Fibroblast of lung (primary cell): ENCODE data around the gene CNOT3. TPM values are rescaled to one million over a fixed set of nuclear protein-coding genes. Genes with fewer than 3 reads are reported as not detected.
"Not testable (repeated sequence)": the region's sequence is repeated elsewhere in the genome, so short reads cannot be mapped to it uniquely, and the experiment has no call there.

Experiments
- DNase-seq, 2 donors: peaks; one replicate each; pipeline versions ENCODE4 v3.0.0 to v3.0.0-alpha.2; 2010; ENCODE audit warnings: low read depth in 2 of 2
- H2AFZ ChIP-seq: 2 replicates; pipeline ENCODE4 v1.5.1; 2012; ENCODE audit warnings: low read length, control low read depth, inconsistent platforms
- H3K27ac ChIP-seq: 2 replicates; pipeline ENCODE4 v1.5.1; 2011; ENCODE audit warnings: low read length, control low read depth; ENCODE audit not compliant: insufficient read depth
- H3K27me3 ChIP-seq: 2 replicates; pipeline ENCODE4 v1.5.1; 2011; ENCODE audit warnings: mild to moderate bottlenecking, low read length; ENCODE audit not compliant: control insufficient read depth, insufficient read depth
- H3K36me3 ChIP-seq: 2 replicates; pipeline ENCODE4 v1.5.1; 2011; ENCODE audit warnings: low read length; ENCODE audit not compliant: control insufficient read depth, insufficient read depth
- H3K4me1 ChIP-seq: 2 replicates; pipeline ENCODE4 v1.5.1; 2011; ENCODE audit warnings: low read length; ENCODE audit not compliant: control insufficient read depth, insufficient read depth; ENCODE audit errors: extremely low read depth
- H3K4me2 ChIP-seq: 2 replicates; pipeline ENCODE4 v1.5.1; 2011; ENCODE audit warnings: low read length, control low read depth; ENCODE audit not compliant: insufficient read depth; ENCODE audit errors: extremely low read depth
- H3K4me3 ChIP-seq, 4 experiments: fragments of 200-600 bp in 1 of 4; sonication (generic) in 1 of 4; replicated peaks in 1 of 4; 2 replicates each; pipeline ENCODE4 v1.5.1; 2011 to 2016; ENCODE audit warnings: low read length in 4 of 4, low read depth in 3 of 4, mild to moderate bottlenecking in 3 of 4, control low read depth in 2 of 4, inconsistent platforms in 1 of 4, mixed read lengths in 1 of 4; ENCODE audit not compliant: insufficient read depth in 1 of 4; ENCODE audit errors: control extremely low read depth in 1 of 4
- H3K79me2 ChIP-seq: 2 replicates; pipeline ENCODE4 v1.5.1; 2012; ENCODE audit warnings: mild to moderate bottlenecking, low read length, inconsistent platforms; ENCODE audit not compliant: control insufficient read depth, insufficient read depth
- H3K9ac ChIP-seq: 2 replicates; pipeline ENCODE4 v1.5.1; 2011; ENCODE audit warnings: mild to moderate bottlenecking, low read length, control low read depth; ENCODE audit not compliant: insufficient read depth
- H3K9me3 ChIP-seq: 2 replicates; pipeline ENCODE4 v1.5.1; 2012; ENCODE audit warnings: low read depth, low read length; ENCODE audit not compliant: control insufficient read depth, insufficient read depth
- H4K20me1 ChIP-seq: 2 replicates; pipeline ENCODE4 v1.5.1; 2011; ENCODE audit warnings: low read length; ENCODE audit not compliant: control insufficient read depth, insufficient read depth; ENCODE audit errors: extremely low read depth
- CTCF ChIP-seq, 2 donors: IDR thresholded peaks in 1 of 2; conservative IDR thresholded peaks in 1 of 2; 1 replicate in 1 of 2; 2 replicates in 1 of 2; pipeline ENCODE4 v1.5.1; 2011 to 2012; ENCODE audit warnings: low read length in 2 of 2, control low read depth in 1 of 2, inconsistent platforms in 1 of 2, low read depth in 1 of 2, mild to moderate bottlenecking in 1 of 2
- EZH2 ChIP-seq: IDR thresholded peaks from 2 replicates; pipeline ENCODE4 v1.5.1; 2012; ENCODE audit warnings: low read length, control low read depth, mild to moderate bottlenecking; ENCODE audit errors: missing control alignments
- polyA plus RNA-seq, 2 donors: library from polyadenylated mRNA; depleted of rRNA in 1 of 2; stranded (reverse) in 1 of 2; unstranded in 1 of 2; fragments of >200 nt; gene quantifications; 2 replicates each; pipeline ENCODE4 v1.2.1, GENCODE V29; 2011 to 2012; ENCODE audit warnings: missing spikeins in 1 of 2
- total RNA-seq: library from RNA; depleted of rRNA; stranded (reverse); fragments of >200 nt; gene quantifications from 2 replicates; pipeline ENCODE4 v1.2.1, GENCODE V29; 2014

CNOT3 gene
- total and polyA plus RNA-seq, 2 donors (not counting 1 experiment from before 2014, with no cell fraction given): 10.4 to 10.7 TPM

GRCh38 chr19:54095859-54096616 lies 41.5 kb upstream of the CNOT3 start:
- not testable (repeated sequence) for H3K27me3 ChIP-seq, H3K9ac ChIP-seq, H3K79me2 ChIP-seq, H3K36me3 ChIP-seq, H3K9me3 ChIP-seq, H4K20me1 ChIP-seq, H3K4me1 ChIP-seq, H3K27ac ChIP-seq
- peak overlapping the region; percentile 57 for H2AFZ ChIP-seq
- peak overlapping the region; percentile 68 for H3K4me2 ChIP-seq
- DNase-seq: peak; percentile 43 to 65
- peak overlapping the region in 2 of 4 experiments; percentile 17 to 51 for H3K4me3 ChIP-seq

- TF ChIP-seq EZH2: no peak
- peak; percentile 34 to 45 for TF ChIP-seq CTCF (conservative IDR thresholded peaks at IDR 0.05 in 1 of 2, IDR thresholded peaks at IDR 0.05 in 1 of 2; ENCODE audit: low read depth in 1 of 2, low read length in 2 of 2)
Observed at GRCh38 chr19:54096617-54097106, 40.9 kb upstream of the CNOT3 start.

GRCh38 chr19:54099190-54099902 lies 38.2 kb upstream of the CNOT3 start:
- Histone ChIP-seq H3K27me3 (no peaks in the 10 kb centered on the region), H3K79me2 (peaks cover 10% of the 10 kb centered on the region), H3K4me1 (peaks cover 2% of the 10 kb centered on the region), H3K4me2 (no peak overlapping the region), H3K9me3 (no peaks in the 10 kb centered on the region), H2AFZ (no peak overlapping the region), H4K20me1 (no peaks in the 10 kb centered on the region), H3K4me3 (no peak overlapping the region), H3K36me3 (no peaks in the 10 kb centered on the region), H3K27ac (no peak overlapping the region), H3K9ac (no peak overlapping the region)
- DNase-seq: no peak
- TF ChIP-seq CTCF (conservative IDR thresholded peaks at IDR 0.05 in 1 of 2, IDR thresholded peaks at IDR 0.05 in 1 of 2; ENCODE audit: low read depth in 1 of 2, low read length in 2 of 2) (no peak), EZH2 (no peak)

More at GRCh38 chr19:54096617-54097106, 40.9 kb upstream of the CNOT3 start:
- Histone ChIP-seq H3K9ac (no peak overlapping the region), H3K9me3 (no peaks in the 10 kb centered on the region), H3K4me2 (peak overlapping the region; percentile 54), H3K27me3 (no peaks in the 10 kb centered on the region), H3K4me1 (peaks cover 2% of the 10 kb centered on the region), H3K27ac (no peak overlapping the region), H4K20me1 (no peaks in the 10 kb centered on the region), H3K79me2 (no peaks in the 10 kb centered on the region), H3K36me3 (no peaks in the 10 kb centered on the region), H2AFZ (peak overlapping the region; percentile 50), H3K4me3 (peak overlapping the region in 2 of 4 experiments; percentile 9 to 51)
- peak; percentile 41 to 45 for DNase-seq

DNA sequence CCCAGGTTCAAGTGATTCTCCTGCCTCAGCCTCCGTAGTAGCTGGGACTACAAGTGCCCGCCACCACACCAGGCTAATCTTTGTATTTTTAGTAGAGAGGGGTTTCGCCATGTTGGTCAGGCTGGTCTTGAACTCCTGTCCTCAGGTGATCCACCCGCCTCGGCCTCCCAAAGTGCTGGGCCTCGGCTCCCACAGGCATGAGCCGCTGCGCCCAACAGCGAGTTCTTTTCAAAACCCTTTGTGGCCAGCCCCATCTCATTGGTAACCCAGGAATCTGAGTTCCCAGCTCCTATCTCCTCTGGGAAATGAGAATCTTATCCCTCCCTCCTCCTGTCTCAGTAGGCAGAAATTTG lies 37.7 kb upstream of the CNOT3 start:
- H3K79me2 ChIP-seq: peaks cover 11% of the 10 kb centered on the region

More for the DNA sequence above, 37.7 kb upstream of the CNOT3 start:
- H3K9ac ChIP-seq, H3K27ac ChIP-seq, H3K27me3 ChIP-seq, H3K4me1 ChIP-seq, H2AFZ ChIP-seq, H4K20me1 ChIP-seq, H3K9me3 ChIP-seq, H3K4me3 ChIP-seq, DNase-seq, H3K36me3 ChIP-seq, H3K4me2 ChIP-seq: not testable (repeated sequence)
